Natural killer cell (primary cell): ENCODE measurements around the gene POMT2. TPM values are rescaled to one million over a fixed set of nuclear protein-coding genes. Genes with fewer than 3 reads are reported as not detected.

Source experiments
- ATAC-seq, 3 donors: fragments of 150-1000 bp in 2 of 3; fragments of 200-7000 bp in 1 of 3; cut with Tn5 transposase; 1 replicate in 1 of 3; 2 replicates in 2 of 3; pipeline ENCODE4 v1.10.0; 2021; ENCODE audit warnings: mild to moderate bottlenecking in 2 of 3, moderate library complexity in 2 of 3
- DNase-seq, 2 donors: peaks; one replicate each; pipeline versions ENCODE4 v3.0.0 to v3.0.0-alpha.2; 2013 to 2021; ENCODE audit warnings: mixed read lengths in 1 of 2
- H3K27ac ChIP-seq: one replicate; pipeline ENCODE4 v1.5.1; 2013; ENCODE audit warnings: mild to moderate bottlenecking, low read length
- H3K27me3 ChIP-seq: one replicate; pipeline ENCODE4 v1.6.1; 2013; ENCODE audit warnings: low read length; ENCODE audit not compliant: control insufficient read depth, insufficient read depth
- H3K36me3 ChIP-seq: one replicate; pipeline ENCODE4 v1.6.1; 2013; ENCODE audit warnings: low read length; ENCODE audit not compliant: control insufficient read depth, insufficient read depth
- H3K4me1 ChIP-seq: one replicate; pipeline ENCODE4 v1.6.1; 2013; ENCODE audit warnings: low read length; ENCODE audit not compliant: control insufficient read depth, insufficient read depth
- H3K4me3 ChIP-seq: one replicate; pipeline ENCODE4 v1.5.1; 2013; ENCODE audit warnings: low read length
- H3K9me3 ChIP-seq: one replicate; pipeline ENCODE4 v1.6.1; 2013; ENCODE audit warnings: low read length; ENCODE audit not compliant: control insufficient read depth, insufficient read depth
- H3K27ac Mint-ChIP-seq, 2 donors: one replicate each; pipeline ENCODE4 v1.8.0; 2022; ENCODE audit warnings: mild to moderate bottlenecking in 2 of 2, mixed read lengths in 2 of 2, moderate library complexity in 1 of 2
- H3K27me3 Mint-ChIP-seq, 2 donors: one replicate each; pipeline ENCODE4 v1.8.0; 2022; ENCODE audit warnings: low read depth in 2 of 2, mixed read lengths in 2 of 2
- H3K36me3 Mint-ChIP-seq: one replicate; pipeline ENCODE4 v1.8.0; 2022; ENCODE audit warnings: mixed read lengths
- H3K4me1 Mint-ChIP-seq, 2 donors: one replicate each; pipeline ENCODE4 v1.8.0; 2022; ENCODE audit warnings: mixed read lengths in 2 of 2
- H3K4me3 Mint-ChIP-seq: one replicate; pipeline ENCODE4 v1.8.0; 2022; ENCODE audit warnings: mild to moderate bottlenecking, moderate library complexity, mixed read lengths
- H3K9me3 Mint-ChIP-seq, 2 donors: one replicate each; pipeline ENCODE4 v1.8.0; 2022; ENCODE audit warnings: mixed read lengths in 2 of 2
- WGBS: methylation state at CpG from one replicate; pipeline ENCODE4 v1.1.7; 2013; ENCODE audit warnings: missing lambda C conversion rate; ENCODE audit not compliant: insufficient coverage; 5-methylcytosine and 5-hydroxymethylcytosine counted together
- intact Hi-C: fragments of 100-400 bp; cut with micrococcal nuclease; formaldehyde crosslinking; loops from one replicate; pipeline ENCODE4 v1.14.2; 2022
- total RNA-seq, 4 donors: library from RNA; stranded (reverse); fragments of 120-200 nt in 1 of 4; gene quantifications; one replicate each; pipeline versions ENCODE4 v1.2.3 to v1.2.4, GENCODE V29; 2013 to 2022
- TF ChIP-seq, protein P1 (sequence below): fragments of 200-600 bp; IDR thresholded peaks from one replicate; pipeline ENCODE4 v1.8.0; 2022; ENCODE audit warnings: antibody characterized with exemption

Gene POMT2
- total RNA-seq, 3 donors from 2014 or later (not counting 1 experiment from before 2014, with no cell fraction given): 6.7 to 10.9 (median 8.6) TPM

DNA sequence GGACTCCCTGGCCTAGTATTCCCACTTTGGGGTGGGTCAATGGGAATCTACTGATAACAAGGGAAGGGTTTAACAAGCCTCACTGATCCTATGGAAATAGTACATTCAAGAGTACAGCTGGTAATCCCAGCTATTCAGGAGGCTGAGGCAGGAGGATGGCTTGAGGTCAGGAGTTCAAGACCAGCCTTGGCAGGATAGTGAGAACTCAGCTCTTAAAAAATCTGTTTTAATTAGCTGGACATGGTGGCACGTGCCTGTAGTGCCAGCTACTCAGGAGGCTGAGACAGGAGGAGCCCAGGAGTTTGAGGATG is 4.5 kb downstream of the POMT2 start:
- TF ChIP-seq, protein P1, sequence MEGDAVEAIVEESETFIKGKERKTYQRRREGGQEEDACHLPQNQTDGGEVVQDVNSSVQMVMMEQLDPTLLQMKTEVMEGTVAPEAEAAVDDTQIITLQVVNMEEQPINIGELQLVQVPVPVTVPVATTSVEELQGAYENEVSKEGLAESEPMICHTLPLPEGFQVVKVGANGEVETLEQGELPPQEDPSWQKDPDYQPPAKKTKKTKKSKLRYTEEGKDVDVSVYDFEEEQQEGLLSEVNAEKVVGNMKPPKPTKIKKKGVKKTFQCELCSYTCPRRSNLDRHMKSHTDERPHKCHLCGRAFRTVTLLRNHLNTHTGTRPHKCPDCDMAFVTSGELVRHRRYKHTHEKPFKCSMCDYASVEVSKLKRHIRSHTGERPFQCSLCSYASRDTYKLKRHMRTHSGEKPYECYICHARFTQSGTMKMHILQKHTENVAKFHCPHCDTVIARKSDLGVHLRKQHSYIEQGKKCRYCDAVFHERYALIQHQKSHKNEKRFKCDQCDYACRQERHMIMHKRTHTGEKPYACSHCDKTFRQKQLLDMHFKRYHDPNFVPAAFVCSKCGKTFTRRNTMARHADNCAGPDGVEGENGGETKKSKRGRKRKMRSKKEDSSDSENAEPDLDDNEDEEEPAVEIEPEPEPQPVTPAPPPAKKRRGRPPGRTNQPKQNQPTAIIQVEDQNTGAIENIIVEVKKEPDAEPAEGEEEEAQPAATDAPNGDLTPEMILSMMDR: peak; percentile 22
- Mint-ChIP-seq H3K4me1 (peaks cover 5 to 7% of the 10 kb centered on the region in 2 donors), H3K27ac (no peak overlapping the region)

DNA sequence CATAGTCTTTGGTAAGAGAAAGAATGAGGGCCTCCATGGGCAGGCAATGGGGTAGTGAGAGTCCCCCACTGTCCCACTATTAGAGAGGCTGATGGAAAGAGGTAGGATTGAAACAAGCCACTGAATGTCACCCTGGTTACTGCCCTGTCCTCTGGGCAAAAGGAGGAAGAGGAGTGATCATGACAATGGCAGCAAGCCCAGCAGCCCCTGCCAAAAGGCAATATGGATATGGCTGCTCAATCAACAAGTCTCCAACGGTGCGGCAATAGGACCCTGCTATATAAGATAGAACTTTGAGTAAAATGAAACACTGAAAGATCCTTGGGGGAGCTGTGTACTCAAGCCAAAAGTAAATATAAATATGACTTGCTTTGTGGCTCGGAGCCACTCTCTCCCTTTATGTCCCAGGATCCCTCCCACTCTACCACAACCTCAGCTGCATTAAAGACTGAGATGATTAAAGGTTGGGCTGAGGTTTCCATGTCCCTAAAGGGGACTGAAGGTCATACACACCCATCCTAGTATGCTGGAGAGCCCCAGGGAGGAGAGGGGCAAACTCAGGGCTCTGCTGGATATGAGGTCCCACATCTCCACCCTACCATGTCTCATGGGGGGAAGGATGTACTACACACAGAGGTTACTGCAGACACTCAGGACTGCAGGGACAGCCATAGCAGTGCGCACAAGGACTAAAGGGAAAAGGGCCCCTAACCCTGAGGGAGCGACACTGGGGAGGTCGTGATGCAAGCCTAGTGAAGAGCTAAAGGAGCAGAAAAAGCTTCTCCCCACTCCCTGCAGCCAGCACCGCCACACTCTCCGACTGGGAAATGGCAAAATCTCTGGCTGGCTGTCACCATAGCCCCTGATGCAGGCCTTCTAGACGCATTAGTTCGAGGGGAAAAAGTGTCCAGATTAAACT is 5.9 kb downstream of the POMT2 start:
- H3K27me3 ChIP-seq: no peaks in the 10 kb centered on the region
- intact Hi-C loops: no loop called here
- no peaks in the 10 kb centered on the region for H3K4me1 ChIP-seq
- no peaks in the 10 kb centered on the region for H3K27me3 Mint-ChIP-seq
- WGBS: 91% methylated on average over 9 of the region's 10 CpGs
- TF ChIP-seq, protein P1: no peak
- ATAC-seq (no peak), DNase-seq (no peak)
- H3K9me3 ChIP-seq: no peaks in the 10 kb centered on the region
- H3K4me3 Mint-ChIP-seq: no peak overlapping the region
- no peaks in the 10 kb centered on the region for H3K9me3 Mint-ChIP-seq
- no peaks in the 10 kb centered on the region for H3K36me3 Mint-ChIP-seq
- H3K4me3 ChIP-seq: no peak overlapping the region
- H3K27ac ChIP-seq: no peak overlapping the region
- peaks cover under 1% of the 10 kb centered on the region in 2 donors for H3K4me1 Mint-ChIP-seq
- H3K27ac Mint-ChIP-seq: no peak overlapping the region
- H3K36me3 ChIP-seq: no peaks in the 10 kb centered on the region

More for the DNA sequence above, 4.5 kb downstream of the POMT2 start:
- Mint-ChIP-seq H3K4me3 (no peak overlapping the region), H3K9me3 (no peaks in the 10 kb centered on the region), H3K27me3 (no peaks in the 10 kb centered on the region), H3K36me3 (no peaks in the 10 kb centered on the region)
- intact Hi-C loops: loop anchor here (1.0 kb wide), 1 partner anchor 164 kb away; no protein-coding TSS in a partner anchor
- no peak for DNase-seq
- WGBS: 38% methylated on average over 1 of the region's 1 CpG
- Histone ChIP-seq H3K4me3 (no peak overlapping the region), H3K9me3 (no peaks in the 10 kb centered on the region), H3K4me1 (peaks cover 4% of the 10 kb centered on the region), H3K36me3 (no peaks in the 10 kb centered on the region), H3K27ac (no peak overlapping the region), H3K27me3 (no peaks in the 10 kb centered on the region)
- no peak for ATAC-seq

DNA sequence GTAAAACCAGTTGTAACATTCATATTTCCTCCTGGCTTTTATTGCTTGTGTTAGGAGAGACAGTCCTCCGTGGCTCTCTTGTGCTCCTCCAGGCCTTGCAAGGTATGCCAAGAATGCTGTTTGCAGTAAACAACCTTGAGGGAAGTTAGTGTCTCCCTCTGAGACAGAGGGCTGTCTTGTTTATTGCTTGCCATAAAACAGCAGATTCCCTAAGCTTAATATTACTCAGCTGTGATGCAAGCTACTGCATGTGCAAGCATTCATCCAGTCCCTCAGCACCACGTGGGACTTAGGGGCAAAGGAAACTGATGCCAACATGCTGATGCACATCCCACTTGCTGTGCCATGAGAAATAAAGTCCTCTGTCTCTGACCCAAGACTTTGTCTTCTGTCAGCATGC is 6.6 kb downstream of the POMT2 start:
- no peak overlapping the region for H3K27ac ChIP-seq
- H3K36me3 Mint-ChIP-seq: no peaks in the 10 kb centered on the region
- TF ChIP-seq, protein P1: no peak
- no peak overlapping the region for H3K4me3 Mint-ChIP-seq
- intact Hi-C loops: no loop called here
- DNase-seq (no peak), ATAC-seq (no peak)
- WGBS: 81% methylated on average over 2 of the region's 2 CpGs
- H3K27me3 Mint-ChIP-seq: no peaks in the 10 kb centered on the region
- no peaks in the 10 kb centered on the region for H3K9me3 ChIP-seq
- no peaks in the 10 kb centered on the region for H3K4me1 Mint-ChIP-seq
- H3K36me3 ChIP-seq: no peaks in the 10 kb centered on the region
- no peak overlapping the region for H3K4me3 ChIP-seq
- H3K4me1 ChIP-seq: no peaks in the 10 kb centered on the region
- no peaks in the 10 kb centered on the region for H3K9me3 Mint-ChIP-seq
- H3K27ac Mint-ChIP-seq: no peak overlapping the region
- no peaks in the 10 kb centered on the region for H3K27me3 ChIP-seq

DNA sequence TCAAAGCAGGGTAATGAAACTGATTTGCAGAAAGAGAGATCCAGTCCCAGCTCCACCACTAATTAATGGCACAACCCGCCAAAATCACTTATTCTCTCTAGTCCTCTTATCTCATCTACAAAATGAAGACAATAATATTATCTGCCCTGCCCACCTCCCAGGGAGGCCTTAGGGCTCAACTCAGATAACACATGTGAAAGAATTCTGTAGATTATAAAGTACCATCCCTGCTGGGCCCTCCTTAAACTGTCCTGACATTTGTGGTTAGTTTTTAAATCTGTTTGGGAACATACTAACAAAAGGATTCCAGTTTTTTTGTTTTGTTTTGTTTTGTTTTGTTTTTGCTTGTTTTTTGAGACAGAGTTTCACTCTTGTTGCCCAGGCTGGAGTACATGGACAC is 7.3 kb downstream of the POMT2 start:
- no peak for ATAC-seq
- WGBS: 100% methylated on average over 1 of the region's 1 CpG
- Mint-ChIP-seq H3K4me1 (no peaks in the 10 kb centered on the region), H3K9me3 (no peaks in the 10 kb centered on the region), H3K27ac (no peak overlapping the region), H3K36me3 (no peaks in the 10 kb centered on the region), H3K4me3 (no peak overlapping the region), H3K27me3 (no peaks in the 10 kb centered on the region)
- Histone ChIP-seq H3K27ac (no peak overlapping the region), H3K4me1 (no peaks in the 10 kb centered on the region), H3K27me3 (no peaks in the 10 kb centered on the region), H3K9me3 (no peaks in the 10 kb centered on the region), H3K36me3 (no peaks in the 10 kb centered on the region), H3K4me3 (no peak overlapping the region)
- no peak for DNase-seq
- intact Hi-C loops: no loop called here
- TF ChIP-seq, protein P1: no peak
